HG02623 (cell line): ENCODE results near the gene CD7.

ENCODE experiments used
- ATAC-seq: cut with Tn5 transposase; IDR thresholded peaks from one replicate; pipeline ENCODE4 v1.9.1; 2021; ENCODE audit warnings: moderate library complexity; ENCODE audit not compliant: unreplicated experiment

CD7 gene

DNA sequence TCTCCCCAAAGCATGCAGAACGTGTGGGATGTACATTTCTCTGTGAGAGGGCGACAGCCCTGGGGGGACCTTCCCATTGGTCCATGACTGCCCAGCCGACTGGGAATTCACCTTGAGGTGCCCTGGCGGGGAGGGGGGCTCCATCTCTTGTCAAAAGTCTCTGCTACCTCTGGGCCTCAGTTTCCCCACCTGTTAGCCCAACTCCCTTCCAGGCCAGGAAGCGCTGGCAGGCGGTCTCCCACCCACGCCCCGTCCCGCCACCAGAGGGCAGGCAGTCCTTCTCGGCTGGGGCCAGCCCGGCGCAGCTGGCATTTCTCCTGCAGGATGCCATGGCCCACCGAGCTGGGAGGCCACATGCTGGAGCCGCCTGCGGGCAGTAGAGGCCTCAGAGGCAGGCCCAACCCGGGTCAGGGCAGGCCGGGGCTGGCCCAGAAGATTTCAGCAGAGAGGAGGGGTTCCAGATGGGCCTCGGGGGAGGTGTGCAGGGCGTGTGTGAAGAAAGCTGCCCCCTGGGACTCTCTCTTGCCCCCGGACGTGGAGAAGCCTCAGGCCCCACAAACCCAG lies 16.6 kb downstream of the CD7 start:
- no peak for ATAC-seq

DNA sequence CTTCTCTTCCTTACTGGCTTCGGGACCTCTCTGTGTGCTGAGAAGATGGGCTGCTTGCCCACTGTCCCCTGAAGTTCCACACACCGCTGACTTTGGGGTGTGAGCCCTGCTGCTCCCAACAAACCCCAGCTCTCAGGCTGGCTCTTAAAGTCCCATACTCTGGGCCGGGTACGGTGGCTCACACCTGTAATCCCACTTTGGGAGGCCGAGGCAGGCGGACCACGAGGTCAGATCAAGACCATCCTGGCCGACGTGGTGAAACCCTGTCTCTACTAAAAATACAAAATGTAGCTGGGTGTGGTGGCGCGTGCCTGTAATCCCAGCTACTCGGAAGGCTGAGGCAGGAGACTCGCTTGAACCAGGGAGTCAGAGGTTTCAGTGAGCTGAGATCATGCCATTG lies 17.2 kb downstream of the CD7 start:
- no peak for ATAC-seq

DNA sequence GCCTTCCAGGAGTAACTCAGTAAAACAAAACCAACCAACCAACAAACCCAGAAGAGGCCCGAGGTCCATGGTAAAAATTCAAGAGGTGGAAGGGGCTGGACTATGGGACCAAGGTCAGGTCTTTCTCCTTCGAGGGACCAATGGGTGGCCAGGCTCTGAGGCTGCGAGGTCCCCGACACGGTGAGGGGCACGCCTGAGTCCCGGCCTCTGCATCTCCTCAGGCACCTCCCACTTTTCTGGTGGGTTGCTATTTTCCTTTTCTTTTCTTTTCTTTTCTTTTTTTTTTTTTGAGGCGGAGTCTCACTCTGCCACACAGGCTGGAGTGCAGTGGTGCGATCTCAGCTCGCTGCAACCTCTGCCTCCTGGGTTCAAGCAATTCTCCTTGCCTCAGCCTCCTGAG lies 18.0 kb downstream of the CD7 start:
- no peak for ATAC-seq

DNA sequence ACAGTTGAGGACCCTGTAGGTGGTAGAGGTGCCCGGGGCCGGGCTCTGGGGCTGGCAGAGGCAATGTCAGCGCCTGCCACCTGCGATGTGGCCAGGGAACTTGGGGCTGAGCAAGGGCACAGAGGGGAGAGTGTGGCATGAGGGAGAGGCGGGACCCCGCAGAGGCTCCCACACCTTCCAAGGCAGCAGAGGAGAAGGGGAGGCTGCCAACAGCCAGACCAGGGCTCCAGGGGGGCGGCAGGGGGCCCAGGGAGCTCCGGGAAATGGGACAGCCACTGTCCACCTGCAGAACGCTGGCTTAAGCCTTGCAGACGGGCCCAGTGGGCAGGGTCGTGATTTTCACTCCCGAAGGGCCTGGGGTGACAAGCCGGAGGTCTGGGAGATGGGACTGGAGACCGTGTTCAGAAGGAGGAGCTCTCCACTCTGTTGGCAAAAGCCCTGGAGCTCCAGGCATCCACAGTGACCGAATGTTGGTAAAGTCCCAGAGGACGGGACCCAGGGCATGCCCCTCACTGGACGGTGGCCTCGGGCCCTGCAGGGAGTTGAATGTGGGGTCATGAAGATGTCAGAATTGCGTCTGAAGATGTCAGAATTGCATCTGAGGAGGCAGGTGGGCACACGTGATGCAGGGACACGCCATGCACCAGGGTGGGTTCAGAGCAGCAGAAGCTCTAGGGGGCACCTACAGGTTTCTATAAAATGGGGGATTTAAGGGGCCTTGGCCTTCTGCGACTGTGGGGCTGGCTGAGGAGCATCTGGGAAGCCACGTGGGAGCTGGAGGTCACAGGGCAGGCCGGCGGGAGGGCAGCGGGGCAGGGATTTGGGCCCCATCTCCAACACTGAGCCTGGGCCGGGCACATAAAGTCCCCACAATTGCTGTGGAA lies 18.6 kb downstream of the CD7 start:
- no peak for ATAC-seq

DNA sequence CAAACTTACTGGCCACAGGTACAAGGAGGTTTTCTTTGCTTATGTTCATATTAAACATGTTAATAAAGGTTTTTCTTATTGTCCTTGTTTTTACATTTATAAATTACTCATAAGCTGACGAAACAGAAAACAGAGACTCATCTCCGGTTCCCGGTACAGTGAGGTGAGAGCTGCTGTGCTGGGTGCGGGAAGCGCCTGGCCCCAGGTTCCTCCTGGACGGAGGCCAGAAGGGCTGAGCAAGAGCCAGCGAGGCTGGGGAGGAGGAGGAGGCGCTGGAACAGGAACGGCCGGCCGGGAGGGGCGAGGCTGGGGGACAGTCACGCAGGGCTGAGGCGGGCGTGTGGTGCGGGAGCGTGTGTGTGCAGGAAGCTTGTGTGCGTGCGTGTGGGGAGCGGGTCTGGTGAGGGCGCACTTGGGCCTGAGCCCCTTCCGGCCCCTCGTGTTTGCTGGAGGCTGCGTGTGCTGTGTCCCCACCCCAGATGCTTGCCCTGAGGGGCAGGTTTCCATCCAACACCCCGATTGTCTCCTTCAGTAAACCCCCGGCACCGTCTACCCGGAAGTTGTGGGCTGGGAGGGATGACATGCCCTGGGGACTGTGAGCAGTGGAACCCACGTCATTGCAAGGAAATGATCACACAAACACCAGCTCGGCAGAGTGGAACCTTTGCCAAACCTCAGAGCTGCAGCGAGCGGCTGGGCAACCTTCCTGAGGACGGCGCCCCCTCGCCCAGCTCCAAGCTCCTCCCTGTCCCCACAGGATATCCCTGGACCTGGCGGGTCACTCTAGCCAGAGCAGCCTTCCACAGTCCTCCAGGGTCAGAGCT lies 19.5 kb downstream of the CD7 start:
- ATAC-seq: peak; percentile 49

DNA sequence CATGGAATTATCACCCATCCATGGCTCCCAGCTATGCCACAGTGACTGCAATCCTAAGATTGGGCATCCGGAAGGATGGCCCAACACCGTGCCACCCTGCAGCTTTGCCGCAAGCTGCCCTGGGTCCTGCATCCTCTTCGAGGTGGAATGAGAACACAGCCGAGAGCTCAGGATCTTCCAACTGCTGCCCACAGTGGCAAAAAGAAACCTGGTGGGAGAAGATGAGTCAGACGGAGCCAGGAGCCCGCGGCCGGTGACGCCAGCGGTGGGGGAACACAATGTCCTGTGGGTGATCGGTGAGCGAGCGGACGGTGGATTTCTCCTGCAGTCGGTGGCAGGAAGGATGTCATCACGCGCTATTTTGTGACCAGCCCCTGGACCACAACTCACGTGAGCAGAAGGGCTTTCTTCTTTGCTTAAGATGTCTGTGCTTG lies 20.1 kb downstream of the CD7 start:
- ATAC-seq: no peak

DNA sequence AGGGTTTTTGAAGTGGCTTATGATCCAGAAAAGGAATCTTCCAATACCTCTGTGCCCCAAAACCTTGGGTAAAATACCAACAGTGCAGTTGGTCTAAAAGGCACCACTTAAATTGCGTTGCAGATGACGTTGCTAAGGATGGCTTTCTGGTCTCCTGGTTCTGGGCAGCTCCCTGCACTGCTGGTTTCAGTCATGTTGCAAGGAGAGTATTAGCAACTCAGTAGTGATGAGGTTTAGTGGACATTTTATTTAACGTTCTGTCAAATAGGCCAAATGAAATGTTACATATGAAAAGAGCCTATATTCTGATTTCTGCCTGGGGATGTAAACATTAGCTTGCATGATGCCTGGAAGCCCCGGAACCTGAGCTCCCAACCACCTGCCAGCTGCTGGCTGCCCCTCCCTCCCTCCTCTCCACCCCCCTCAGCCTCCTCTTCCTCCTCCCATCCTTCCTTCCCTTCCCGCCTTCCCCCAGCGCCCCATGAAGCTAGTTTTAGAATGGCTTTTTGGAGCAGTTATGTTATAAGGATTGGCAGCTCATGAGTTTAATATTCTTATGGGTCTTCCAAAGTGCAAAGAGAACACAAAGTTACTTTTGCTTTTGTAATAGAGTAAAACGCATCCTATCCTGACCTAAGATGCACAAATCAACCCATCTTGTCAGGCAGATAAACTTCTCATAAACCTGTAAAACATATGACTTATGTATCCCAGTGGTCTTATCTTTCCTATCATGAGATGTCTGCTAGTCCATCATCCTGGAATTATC lies 20.7 kb downstream of the CD7 start:
- ATAC-seq: no peak

DNA sequence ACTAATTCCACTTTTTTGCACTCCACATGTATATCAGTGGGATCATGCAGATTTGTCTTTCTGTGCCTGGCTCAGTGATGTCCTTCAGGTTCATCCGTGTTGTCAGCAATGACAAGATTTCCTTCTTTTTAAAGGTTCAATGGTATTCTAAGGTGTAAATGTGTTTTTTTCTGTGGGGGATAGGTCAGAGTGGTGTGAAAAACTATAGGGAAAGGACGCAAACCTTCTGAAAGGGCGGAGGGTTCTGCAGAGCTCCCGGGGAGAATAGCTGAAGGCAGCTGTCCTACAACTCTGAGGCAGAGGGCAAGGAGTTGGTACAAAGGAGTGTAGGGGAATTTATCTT lies 22.0 kb downstream of the CD7 start:
- no peak for ATAC-seq

DNA sequence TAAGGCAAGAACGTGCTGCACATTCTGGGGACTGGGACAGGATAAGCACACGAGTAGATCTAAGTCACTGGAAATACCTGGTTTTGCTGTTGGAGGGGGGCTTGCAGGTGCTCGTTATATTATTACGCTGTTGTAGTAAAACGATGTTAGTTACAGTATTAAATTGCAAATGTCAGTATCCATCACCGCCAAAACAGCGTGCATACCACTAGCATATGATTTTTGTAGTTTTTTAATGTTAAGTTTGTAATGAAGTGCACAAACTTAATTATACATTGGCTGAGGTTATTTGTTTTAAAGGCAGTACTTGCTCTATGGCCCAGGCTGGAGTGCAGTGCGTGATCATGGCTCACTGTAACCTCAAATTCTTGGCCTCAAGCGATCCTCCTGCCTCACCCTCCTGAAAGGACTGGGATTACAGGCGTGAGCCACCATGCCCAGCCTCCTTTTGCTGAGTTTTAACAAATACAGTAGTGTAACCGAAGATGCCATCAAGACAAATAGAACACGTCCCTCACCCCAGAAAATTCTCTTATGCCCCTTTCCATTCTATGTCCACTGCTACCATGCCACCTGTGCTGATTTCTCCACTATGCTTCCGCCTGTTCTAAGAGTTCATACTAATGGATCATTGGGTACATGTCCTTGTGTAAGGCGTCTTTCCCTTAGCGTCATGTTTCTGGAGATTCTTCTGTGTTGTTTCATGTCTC lies 23.2 kb downstream of the CD7 start:
- ATAC-seq: no peak

DNA sequence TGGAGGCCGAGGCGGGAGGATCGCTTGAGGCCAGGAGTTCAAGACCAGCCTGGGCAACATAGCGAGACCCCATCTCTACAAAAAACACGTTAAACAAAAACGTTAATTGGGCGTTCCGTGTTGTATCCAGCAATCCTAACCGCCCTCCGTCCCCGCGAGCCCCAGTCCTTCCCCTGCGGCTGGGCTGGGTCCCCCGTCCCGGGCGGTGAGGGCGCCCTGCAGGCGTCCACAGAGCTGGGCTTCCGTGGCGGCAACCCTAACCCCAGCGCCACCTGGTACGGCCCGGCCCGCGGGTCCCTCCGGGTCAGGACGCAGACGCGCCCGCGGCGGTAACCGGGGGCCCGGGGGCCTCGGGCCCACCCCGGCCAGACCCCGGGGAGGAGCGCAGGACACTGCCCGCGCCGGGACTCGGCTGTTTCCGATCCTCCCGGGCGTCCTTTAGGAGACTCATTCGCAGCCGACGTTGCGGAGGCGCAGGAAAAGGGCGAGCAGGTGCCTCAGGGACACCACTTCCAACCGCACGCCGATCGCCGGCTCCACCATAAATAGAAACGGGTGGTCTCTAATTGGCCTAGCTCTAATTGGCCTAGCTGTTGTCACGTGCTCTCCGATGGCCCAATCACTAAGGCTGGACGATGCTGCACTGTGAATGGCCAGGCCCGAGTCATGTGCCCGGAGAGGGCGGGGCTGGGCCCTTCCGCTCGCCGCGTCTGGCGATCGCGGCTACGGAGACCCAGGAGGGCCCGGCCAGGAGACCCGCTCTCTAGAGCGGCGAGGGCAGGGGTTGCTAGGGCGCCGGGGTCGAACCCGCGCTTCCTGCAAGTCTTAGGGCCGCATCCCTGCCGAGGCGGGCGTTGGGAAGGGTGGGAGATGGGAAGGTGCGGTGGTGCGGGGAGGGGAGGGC lies 24.9 kb downstream of the CD7 start:
- ATAC-seq: peak; percentile 97

DNA sequence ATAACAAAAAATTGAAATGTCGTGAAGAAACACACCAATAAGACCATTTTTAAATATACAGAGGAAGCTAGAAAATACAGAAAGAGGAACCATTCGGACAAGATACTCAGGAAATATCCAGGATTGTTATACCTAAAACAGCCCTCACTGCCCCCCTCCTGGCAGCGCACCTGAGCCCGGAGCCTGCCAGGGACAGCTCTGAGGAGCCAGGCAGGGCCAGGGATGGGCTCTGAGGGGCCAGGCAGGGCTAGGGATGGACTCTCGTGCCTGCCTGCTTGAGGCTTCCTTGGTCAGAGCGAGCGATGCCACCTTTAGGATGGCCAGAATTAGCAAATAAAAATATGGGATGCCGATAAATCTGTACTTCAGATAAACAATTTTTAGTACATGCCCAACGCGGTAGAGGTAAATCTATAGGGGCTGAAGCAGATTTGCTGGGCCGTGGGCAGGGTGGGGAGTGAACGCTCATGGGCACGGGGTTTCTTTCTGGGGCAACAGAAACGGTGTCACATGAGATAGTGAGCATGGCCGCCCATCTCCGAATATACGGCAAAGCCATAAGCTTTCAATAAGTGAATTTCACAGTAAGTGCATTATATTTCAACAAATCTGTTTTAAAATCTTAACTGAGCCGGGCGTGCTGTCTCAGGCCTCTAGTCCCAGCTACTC lies 25.7 kb downstream of the CD7 start:
- ATAC-seq: no peak

DNA sequence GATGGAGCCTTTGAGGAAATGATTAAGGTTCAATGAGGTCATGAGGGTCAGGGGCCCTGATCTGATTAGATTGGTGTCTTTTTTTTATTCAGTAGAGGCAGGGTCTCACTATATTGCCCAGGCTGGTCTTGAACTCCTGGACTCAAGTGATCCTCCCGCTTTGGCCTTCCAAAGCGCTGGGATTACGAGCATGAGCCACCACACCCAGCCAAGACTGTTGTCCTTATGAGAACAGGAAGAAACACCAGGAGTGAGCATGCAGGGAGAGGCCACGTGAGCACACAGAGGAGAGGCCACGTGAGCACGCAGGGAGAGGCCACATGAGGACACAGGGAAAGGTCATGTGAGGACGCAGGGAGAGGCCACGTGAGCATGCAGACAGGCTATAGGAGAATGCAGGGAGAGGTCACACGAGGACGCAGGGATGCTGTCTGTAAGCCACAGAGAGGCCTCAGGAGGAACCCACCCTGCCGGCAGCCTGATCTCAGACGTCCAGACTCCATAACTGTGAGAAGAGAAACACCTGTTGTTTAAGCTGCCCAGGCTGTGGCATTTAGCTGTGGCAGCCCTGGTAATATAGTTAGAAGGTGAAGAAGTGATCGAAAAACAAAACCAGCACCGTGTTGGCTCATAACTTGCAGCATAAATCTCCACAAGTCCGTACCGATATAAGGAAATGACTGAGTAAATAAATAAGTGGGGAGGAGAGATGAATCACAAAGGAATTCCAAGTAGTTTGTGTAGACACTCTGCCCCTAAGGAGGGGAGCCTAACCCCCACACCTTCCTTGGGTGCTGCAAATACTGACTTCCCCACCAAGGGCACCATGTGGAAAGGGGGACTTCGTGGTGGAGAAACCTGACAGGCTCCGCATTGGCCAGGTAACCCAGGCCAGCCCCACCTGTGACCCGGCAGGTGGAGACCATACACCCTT lies 29.3 kb downstream of the CD7 start:
- no peak for ATAC-seq

DNA sequence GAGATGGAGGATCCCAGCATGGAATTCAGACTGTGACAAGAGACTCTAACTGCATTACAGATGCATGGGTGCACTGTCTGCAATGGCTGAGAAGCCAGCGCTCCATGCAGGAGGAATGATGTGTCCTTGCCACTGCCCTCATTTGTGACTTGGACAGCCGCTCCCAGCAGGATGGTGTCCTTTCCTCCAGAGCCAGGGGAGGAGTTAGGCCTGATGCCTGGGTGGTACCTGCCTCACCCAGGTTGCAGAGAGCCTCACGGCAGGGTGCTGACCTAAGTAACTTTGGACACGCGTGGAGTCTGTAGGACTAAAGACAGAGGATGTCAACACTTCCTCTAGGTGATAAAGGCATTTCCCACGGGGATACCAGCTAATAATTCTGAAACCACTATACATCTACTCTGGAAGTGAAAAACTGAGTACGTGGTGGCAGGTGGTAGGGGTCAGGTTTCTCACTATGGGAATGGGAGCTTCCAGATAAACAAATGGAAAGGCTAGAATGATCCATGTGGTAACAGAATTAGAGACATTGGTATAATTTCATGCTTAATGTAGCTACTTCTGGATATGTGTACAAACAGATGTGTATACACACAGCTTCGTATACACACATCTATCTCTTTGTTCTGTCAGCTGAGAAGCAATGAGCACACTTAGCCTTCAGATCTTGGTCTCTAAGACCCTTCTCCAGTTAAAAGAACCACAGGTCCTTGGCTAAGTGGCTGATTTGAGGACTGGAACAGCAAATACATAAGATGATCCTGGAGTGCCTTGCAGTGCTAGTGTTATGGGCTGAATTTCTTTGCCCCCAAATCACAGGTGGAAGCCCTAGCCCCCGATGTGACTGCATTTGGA lies 30.2 kb downstream of the CD7 start:
- no peak for ATAC-seq

DNA sequence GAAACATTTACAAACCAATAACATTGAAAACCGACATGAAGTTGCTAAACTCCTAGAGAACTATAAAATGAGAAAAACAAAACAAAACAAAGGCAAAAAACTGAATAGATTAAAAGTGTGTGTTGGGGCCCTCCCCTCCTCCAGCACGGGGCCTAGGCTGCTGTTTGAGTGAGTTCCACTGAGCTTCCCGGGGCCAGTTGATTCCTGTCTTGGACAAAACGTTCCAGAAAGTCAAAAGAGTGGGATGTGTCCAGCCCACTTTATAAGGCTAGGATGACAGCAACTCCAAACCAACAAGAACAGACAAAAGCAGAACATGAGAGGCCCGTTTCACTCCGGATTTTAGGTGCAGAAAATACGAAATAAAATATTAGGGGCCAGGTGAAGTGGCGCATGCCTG lies 32.3 kb downstream of the CD7 start:
- no peak for ATAC-seq

DNA sequence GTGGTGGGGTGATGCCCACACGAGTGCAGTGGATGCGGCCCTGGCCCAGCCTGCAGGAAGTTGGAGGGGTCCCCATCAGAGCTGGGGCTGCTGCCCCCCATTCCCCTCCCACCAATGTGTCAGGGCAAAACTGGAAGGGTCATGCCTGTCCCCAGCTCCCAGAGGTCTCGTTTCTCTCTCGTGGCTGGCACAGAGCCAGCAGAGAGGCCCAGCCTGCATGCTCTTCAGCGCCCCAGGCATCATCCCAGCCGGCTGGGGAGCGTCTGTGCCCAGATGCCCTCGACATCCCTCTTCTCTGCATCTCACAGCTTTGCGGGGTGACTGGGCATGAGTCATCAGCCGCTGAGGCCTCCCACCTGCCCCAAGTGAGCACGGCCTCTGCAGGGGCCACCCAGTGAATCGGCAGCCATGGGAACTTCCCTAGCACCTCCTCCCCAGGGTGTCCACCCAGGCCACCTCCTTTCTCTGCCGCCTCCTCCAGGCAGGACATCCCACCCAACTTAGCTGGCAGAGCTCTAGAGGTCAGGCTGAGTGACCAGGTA lies 34.1 kb downstream of the CD7 start:
- no peak for ATAC-seq
